Measurements from ENCODE around the gene SLC37A4.
"Not testable (repeated sequence)": the region's sequence is repeated elsewhere in the genome, so short reads cannot be mapped to it uniquely, and the experiment has no call there.

SLC37A4 gene

DNA sequence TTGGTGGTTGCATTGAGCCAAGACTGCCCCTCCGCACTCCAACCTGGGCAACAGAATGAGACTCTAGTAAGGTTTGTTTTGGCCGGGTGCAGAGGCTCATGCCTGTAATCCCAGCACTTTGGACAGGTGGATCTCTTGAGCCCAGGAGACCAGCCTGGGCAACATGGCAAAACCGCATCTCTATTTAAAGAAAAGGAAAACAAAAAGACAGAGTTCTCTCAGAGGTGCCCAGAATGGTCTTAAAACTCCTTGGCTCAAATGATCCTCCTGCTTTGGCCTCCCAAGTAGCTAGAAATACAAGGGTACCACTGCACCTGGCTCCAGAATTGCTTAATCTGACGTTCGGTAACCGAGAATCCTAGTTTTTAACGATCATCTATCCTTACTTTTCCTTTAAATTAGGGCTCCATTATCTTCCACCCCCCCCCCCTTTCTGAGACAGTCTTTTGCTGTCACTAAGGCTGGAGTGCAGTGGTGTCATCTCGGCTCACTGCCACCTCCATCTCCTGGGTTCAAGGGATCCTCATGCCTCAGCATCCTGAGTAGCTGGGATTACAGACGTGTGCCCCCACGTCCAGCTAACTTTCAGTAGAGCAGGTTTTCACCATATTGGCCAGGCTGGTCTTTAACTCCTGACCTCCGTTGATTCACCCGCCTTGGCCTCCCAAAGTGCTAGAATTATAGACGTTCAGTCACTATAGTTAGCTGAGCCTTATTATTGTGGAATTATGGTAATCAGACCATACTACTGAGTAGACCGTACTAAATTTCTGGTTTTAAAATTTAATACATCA lies 14.3 kb downstream of the SLC37A4 start:
- DNase-seq, result no peak

DNA sequence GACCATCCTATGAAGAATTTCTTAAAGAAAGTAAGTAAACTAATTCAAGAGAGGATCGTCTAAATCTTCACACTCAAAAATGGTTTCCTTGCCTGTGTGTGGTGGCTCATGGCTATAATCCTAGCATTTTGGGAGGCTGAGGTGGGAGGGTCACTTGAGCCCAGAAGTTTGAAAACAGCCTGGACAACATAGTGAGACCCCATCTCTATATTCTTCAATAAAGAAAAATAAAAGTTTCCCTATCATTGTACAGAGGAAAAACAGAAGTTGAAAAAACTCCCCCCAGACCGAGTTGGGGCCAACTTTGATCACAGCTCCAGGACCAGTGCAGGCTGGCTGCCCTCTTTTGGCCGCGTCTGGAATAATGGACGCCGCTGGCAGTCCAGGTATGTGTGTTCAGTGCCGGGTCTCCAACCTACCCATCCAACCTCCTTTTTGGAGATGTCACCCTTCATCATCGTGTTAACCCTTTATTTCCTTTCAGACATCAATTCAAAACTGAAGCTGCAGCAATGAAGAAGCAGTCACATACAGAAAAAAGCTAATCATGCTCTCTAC lies 15.5 kb downstream of the SLC37A4 start:
- DNase-seq, result no peak

DNA sequence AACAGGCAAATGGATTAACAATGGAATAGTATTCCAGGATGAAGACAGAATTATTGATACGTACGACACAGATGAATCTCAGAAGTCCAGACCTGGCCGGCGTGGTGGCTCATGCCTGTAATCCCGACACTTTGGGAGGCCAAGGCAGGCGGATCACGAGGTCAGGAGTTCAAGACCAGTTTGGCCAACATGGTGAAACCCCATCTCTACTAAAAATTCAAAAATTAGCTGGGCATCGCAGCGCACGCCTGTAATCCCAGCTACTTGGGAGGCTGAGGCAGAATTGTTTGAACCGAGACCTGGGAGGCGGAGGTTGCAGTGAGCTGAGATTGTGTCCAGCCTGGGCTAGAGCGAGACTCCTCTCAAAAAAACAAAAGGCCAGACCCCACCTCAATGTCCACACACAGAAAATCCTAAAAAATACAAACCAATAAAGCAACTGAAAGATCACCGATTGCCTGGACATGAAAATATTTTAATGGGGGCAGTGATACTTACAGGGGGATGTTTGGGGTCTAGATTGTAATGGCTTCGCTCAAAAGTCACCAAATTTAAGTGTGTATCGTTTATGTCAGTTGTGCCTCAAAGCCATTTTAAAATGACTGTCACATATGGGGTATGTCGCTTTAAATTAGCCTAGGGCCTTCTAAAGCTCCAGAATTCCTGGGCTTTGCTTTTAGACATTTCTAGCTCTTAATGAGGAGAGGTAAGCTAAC lies 16.3 kb downstream of the SLC37A4 start:
- DNase-seq, result no peak

- no peak for DNase-seq
Measured at GRCh38 chr11:119012629-119013170, 18.0 kb downstream of the SLC37A4 start.

DNA sequence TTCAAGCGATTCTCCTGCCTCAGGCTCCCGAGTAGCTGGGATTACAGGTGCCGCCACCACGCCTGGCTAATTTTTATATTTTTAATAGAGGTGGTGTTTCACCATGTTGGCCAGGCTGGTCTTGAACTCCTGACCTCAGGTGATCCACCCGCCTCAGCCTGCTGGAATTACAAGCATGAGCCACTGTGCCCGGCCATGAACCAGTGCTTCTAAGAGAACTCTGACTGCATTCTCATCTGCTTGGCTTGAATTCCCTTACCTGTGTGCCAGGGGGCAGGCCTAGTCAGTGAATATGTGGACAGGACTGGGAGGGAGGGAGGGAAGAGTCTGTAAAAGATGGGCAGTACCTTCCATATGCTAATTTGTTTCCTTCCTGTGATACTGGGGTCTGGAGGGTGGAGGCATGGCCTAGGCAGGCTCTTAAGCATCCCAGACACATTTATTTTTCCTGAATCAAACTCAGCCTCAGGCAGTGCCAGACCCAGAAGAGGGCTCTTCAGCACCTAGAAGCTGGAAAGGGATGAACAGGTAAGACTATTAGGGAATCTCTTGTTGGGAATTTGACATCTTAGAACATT lies 19.1 kb downstream of the SLC37A4 start:
- DNase-seq, result no peak

- DNase-seq, result no peak
Measured at GRCh38 chr11:119006656-119007055, 24.0 kb downstream of the SLC37A4 start.

- no peak for DNase-seq
Measured at GRCh38 chr11:119000906-119001305, 29.8 kb downstream of the SLC37A4 start.

GRCh38 chr11:118998822-118999221 lies 31.9 kb downstream of the SLC37A4 start:
- no peak for DNase-seq

- DNase-seq, result no peak
Measured at GRCh38 chr11:118998388-118998717, 32.3 kb downstream of the SLC37A4 start.

DNA sequence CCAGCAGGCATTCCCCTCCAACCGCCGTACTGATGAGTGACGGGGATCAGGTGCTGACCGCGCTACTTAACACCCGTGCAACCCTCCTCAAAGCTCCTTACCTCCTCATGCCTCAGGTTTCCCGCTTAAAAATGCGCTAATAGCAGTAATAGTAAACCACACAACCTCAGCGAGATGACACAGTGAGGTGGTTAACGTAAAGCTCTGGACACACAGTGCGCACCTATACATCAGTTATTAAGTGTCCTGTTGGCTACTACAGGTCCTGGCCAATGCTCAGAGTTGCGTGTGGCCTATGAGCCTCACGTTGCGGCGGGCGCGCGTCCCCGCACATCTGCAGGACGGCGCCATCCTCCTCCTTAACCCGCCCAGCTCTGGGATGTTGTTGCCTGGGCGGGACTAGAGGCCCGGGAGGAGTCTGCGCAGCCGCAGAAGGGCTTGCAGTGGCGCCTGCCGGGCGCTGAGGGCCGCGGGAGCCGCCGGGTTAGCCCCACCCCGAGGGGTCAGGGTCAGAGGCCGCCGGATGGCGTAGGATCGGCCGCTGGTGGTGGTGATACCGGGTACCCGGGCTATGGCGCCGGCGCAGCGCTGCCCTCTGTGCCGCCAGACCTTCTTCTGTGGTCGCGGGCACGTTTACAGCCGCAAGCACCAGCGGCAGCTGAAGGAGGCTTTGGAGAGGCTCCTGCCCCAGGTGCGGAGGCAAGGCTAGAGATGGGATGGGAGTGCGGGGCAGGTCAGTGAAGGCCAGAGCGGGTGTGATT lies 32.9 kb downstream of the SLC37A4 start, which contains the start of gene CENATAC:
CENATAC (plus strand) TSS at position 512 of the 761 bp plus-strand sequence; CDS start at position 572, 60 bp downstream.
- peak; percentile 95 for DNase-seq

DNA sequence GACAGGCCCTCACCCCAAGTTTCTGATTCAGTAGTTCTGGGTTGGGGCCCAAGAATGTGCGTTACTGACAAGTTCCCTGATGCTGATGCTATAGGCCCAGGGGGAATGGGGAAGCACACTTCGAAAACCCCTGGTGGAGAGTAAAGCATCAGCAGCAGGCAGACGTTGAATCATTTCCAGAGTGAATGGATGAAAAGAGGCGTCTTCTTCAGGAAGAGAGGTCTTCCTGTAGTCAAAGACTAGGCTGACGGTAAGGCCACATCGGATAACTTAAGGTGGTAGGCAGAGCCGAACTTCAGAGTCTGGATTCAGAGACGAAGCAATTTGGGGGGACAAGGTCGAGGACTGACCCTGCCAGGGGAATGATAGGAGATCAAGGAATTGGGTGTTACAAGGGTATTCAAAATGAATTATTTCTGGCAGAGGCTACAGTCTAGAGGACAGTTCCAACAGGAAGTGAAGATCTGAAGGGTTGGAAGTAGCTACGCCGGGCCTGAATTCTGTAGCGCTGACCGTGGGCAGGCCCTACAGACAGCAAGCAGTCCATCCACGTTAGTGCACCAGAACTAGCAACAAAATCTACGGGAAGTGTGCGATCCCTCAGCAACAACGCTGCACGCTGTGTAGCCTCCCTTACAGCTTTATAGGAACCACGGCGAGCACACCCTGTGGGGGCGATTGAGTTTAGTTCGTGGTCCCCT lies 33.6 kb downstream of the SLC37A4 start:
- peak; percentile 22 for DNase-seq

- not testable (repeated sequence) for DNase-seq
Measured at GRCh38 chr11:118991486-118992038, 39.1 kb downstream of the SLC37A4 start.

DNA sequence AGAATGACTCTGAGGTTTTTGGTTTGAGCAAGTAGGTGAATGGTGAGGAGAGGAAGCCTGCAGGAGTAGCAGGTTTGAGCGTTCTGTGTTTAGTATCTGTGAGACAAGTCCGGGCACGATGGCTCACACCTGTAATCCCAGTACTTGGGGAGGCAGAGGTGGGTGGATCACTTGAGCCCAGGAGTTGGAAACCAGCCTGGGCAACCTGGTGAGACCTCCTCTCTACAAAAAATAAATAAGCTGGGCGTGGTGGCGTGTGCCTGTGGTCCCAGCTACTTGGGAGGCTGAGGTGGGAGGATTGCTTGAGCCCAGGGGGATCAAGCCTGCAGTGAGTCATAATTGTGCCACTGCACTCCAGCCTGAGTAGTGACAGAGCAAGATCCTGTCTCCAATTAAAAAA lies 42.4 kb downstream of the SLC37A4 start:
- no peak for DNase-seq

DNA sequence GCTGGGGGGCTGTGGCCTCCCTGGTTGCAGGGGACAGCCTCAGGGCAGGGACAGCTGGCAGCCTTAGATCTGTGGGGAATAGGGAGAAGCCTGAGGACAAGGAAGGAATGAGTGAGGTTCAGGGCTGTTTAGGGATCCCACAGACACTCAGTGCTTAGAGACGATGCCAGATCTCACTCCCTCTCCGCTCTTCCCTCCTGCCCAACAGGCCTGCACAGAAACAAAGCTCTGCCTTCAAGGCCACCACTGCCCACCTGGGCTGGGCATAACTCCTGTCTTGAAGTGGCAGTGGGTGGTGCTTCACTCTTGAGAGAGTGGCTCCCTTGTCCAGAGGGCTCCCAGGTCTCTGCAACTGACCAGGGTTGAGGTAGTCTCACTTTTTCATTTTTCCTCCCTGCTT lies 45.9 kb downstream of the SLC37A4 start:
- no peak for DNase-seq

DNA sequence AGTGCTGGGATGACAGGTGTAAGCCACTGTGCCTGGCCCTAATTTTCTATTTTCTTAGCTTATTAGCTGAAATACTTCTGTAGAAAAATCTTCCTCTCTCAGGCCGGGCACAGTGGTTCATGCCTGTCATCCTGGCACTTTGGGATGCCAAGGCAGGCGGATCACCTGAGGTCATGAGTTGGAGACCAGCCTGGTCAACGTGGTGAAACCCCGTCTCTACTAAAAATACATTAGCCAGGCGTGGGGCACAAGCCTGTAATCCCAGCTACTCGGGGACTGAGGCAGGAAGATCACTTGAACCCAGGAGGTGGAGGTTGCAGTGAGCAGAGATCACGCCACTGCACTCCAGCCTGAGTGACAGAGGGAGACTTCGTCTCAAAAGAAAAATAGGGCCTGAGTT lies 46.3 kb downstream of the SLC37A4 start:
- DNase-seq, result not testable (repeated sequence)

DNA sequence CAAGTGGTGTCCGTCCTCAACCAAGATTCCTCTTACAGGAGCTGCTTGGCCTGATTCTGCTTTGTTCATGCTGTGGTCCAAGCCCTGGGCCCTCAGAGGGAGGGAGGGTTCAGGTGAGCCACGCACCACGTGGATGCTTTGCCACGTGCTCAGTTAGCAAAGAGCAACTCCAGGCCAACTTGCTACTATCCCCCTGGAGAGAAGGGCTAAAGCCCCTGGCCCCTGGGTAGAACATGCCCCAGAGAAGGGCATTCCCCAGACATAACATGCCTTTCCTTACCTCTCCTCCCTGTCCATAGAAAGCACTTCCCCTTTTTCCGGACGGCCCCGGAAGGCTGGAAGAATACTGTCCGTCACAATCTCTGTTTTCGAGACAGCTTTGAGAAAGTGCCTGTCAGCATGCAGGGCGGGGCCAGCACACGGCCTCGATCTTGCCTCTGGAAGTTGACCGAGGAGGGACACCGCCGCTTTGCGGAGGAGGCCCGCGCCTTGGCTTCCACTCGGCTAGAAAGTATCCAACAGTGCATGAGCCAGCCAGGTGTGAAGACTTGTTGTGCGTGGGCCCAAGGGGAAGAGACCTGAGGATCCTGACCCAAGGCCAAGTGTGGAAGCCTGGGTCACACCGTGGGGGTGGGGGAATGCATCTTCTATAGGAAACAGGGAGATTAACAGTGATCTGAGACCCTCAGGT lies 50.3 kb downstream of the SLC37A4 start:
- DNase-seq, result no peak

DNA sequence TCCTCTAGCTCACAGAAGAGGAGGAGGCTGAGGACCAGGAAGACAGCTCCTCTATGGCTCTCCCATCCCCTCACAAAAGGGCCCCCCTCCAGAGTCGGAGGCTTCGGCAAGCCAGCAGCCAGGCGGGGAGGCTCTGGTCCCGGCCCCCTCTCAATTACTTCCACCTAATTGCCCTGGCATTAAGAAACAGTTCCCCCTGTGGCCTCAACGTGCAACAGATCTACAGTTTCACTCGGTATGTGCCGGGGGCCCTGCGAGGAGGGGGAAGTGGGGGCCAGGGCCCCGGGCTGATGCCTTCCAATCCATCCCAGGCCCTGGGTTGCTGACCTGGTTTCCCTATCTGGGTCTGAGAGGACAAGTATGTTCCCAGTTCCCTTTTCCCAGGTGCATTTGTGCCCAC lies 51.2 kb downstream of the SLC37A4 start:
- no peak for DNase-seq

DNA sequence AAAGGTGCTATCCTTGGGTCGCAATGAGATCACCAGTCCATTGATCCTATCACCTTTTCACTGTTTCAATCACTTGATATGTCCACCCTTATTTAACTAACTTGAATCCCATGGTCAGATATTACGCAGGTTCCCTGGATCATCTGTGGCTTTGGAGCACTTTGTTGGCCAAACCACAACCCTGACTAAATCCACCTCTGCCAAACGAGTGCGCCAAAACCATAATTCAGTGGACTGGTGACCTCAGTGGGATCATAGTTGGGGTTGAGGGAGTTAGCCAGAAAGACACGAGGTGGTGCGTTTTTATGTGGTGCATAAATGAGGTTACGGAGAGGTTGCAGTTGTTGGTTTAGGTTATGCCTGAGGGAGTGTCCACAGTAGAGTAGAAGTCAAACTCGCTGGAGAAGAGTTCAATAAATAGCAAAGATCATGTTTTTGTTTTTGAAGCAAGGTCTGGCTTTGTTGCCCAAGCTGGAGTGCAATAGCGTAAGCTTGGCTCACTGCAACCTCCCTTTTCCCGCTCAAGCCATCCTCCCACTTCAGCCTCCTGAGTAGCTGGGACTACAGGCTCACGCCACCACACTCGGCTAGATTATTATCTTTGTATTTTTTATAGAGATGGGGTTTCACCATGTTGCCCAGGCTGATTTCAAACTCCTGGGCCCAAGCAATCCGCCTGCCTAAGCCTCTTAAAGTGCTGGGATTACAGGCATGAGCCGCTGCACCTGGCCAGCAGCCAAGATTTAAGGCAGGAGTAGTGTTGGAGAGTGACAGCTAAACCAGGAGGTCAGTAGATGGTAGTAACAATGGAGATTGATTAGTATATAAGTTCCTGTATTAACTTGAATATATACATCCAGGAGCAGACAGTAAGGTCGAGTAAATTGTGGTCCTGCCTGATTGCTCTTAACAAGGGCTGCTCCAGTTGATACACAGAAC lies 54.6 kb downstream of the SLC37A4 start:
- no peak for DNase-seq
